Calu3 (cell line): Measurements from ENCODE around the gene ERCC5. TPM values are rescaled to one million over a fixed set of nuclear protein-coding genes. Genes with fewer than 3 reads are reported as not detected.
A peak's percentile ranks its signal among the peaks of the same experiment; 100 is the strongest.

Experiments used
- BruUV-seq: library from RNA; stranded (reverse); fragments of 400-500 nt; replicated peaks from 2 replicates; lab custom pipeline; 2021; lab: Mats Ljungman, UMichigan
- CTCF ChIA-PET: fragments of 300-600 bp; sonication (Branson Sonifier 250); formaldehyde crosslinking; loops from one replicate; lab custom pipeline; 2022; ENCODE audit warnings: antibody characterized with exemption; lab: Charles Lee
- DNase-seq: peaks from one replicate; pipeline ENCODE4 v3.0.0; 2022
- H3K27ac Mint-ChIP-seq: one replicate; pipeline ENCODE4 v1.8.0; 2022; ENCODE audit warnings: mixed read lengths; ENCODE audit not compliant: unreplicated experiment
- H3K27me3 Mint-ChIP-seq: one replicate; pipeline ENCODE4 v1.8.0; 2022; ENCODE audit warnings: mixed read lengths; ENCODE audit not compliant: unreplicated experiment
- H3K36me3 Mint-ChIP-seq: one replicate; pipeline ENCODE4 v1.8.0; 2022; ENCODE audit warnings: mild to moderate bottlenecking, moderate library complexity, mixed read lengths; ENCODE audit not compliant: insufficient read depth, unreplicated experiment
- H3K4me1 Mint-ChIP-seq: one replicate; pipeline ENCODE4 v1.8.0; 2022; ENCODE audit warnings: mild to moderate bottlenecking, low read depth, mixed read lengths; ENCODE audit not compliant: unreplicated experiment
- H3K4me3 Mint-ChIP-seq: one replicate; pipeline ENCODE4 v1.8.0; 2022; ENCODE audit warnings: mild to moderate bottlenecking, low read depth, moderate library complexity, mixed read lengths; ENCODE audit not compliant: unreplicated experiment
- H3K9me3 Mint-ChIP-seq: one replicate; pipeline ENCODE4 v1.8.0; 2022; ENCODE audit warnings: low read depth, mixed read lengths; ENCODE audit not compliant: unreplicated experiment
- intact Hi-C: fragments of 100-400 bp; cut with micrococcal nuclease; formaldehyde crosslinking; loops from one replicate; pipeline ENCODE4 v1.10.0; 2022; ENCODE audit not compliant: unreplicated experiment
- total RNA-seq: library from RNA; stranded (reverse); gene quantifications from 2 replicates; pipeline ENCODE4 v1.2.3, GENCODE V29; 2022
- TF ChIP-seq, protein P1 (sequence below): fragments of 200-600 bp; IDR thresholded peaks from one replicate; pipeline ENCODE4 v1.8.0; 2022; ENCODE audit warnings: antibody characterized with exemption; ENCODE audit not compliant: unreplicated experiment

ERCC5 gene
- total RNA-seq, 1 experiment from 2014 or later = 14.7 TPM

DNA sequence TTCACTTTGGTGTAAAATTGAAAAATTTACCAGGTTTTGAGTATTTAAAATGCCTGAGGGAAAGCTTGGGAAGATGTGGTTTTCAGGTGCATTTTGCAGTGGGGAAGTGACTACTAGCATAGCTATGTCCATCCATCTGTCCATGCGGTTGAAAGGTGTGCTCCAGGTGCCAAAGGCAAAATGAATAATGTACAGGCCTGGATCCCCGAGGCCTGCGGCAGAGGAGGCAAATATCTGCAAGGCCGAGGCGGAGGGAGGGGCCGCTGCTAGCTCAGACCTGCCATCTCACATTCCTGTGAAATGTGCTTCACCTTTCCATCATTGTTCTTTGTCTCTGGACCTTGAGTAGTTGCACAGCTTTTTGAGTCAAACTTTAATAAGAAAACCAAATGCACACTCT, 65.5 kb downstream of the ERCC5 start:
- intact Hi-C loops = loop anchor here (10.0 kb wide), 1 partner anchor 963 kb away; no protein-coding TSS in a partner anchor
- H3K9me3 Mint-ChIP-seq = no peaks in the 10 kb centered on the region
- no peaks in the 10 kb centered on the region for H3K36me3 Mint-ChIP-seq
- DNase-seq = peak; percentile 9
- TF ChIP-seq, protein P1, sequence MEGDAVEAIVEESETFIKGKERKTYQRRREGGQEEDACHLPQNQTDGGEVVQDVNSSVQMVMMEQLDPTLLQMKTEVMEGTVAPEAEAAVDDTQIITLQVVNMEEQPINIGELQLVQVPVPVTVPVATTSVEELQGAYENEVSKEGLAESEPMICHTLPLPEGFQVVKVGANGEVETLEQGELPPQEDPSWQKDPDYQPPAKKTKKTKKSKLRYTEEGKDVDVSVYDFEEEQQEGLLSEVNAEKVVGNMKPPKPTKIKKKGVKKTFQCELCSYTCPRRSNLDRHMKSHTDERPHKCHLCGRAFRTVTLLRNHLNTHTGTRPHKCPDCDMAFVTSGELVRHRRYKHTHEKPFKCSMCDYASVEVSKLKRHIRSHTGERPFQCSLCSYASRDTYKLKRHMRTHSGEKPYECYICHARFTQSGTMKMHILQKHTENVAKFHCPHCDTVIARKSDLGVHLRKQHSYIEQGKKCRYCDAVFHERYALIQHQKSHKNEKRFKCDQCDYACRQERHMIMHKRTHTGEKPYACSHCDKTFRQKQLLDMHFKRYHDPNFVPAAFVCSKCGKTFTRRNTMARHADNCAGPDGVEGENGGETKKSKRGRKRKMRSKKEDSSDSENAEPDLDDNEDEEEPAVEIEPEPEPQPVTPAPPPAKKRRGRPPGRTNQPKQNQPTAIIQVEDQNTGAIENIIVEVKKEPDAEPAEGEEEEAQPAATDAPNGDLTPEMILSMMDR = no peak
- no peaks in the 10 kb centered on the region for H3K27me3 Mint-ChIP-seq
- no peak overlapping the region for H3K27ac Mint-ChIP-seq
- CTCF ChIA-PET = interaction anchor here (0.7 to 0.8 kb wide), 2 partner anchors 183 to 229 kb away, joined by 3 read pairs; no protein-coding TSS in a partner anchor
- no TSS peak for BruUV-seq
- peaks cover 2% of the 10 kb centered on the region for H3K4me1 Mint-ChIP-seq
- no peak overlapping the region for H3K4me3 Mint-ChIP-seq

DNA sequence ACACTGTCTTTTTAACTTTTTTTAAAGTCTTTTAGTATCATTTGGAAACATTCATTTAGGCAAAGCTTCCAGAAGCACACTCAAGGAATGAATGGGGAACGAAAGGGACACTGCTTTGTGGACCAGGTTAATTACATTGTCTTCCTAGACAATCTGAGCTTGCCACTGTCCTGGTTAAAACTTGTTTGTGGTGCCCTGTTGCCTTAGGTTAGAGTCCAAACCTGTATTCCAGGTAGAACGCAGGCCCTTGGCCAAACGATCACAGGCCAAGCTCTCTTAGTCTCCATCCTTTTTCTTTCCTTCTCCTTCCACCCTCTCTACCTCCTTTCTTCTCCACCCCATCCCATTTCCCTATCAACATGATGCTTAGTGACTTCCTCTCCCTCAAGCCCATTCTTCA, 66.8 kb downstream of the ERCC5 start:
- no peak overlapping the region for H3K27ac Mint-ChIP-seq
- no peak for DNase-seq
- BruUV-seq = no TSS peak
- H3K36me3 Mint-ChIP-seq = no peaks in the 10 kb centered on the region
- CTCF ChIA-PET = interaction anchor here (0.6 kb wide), 1 partner anchor 385 kb away, joined by 6 read pairs; no protein-coding TSS in a partner anchor
- no peak overlapping the region for H3K4me3 Mint-ChIP-seq
- TF ChIP-seq, protein P1 = no peak
- peaks cover 12% of the 10 kb centered on the region for H3K4me1 Mint-ChIP-seq
- intact Hi-C loops = loop anchor here (10.0 kb wide), 1 partner anchor 962 kb away; no protein-coding TSS in a partner anchor
- H3K27me3 Mint-ChIP-seq = no peaks in the 10 kb centered on the region
- no peaks in the 10 kb centered on the region for H3K9me3 Mint-ChIP-seq

DNA sequence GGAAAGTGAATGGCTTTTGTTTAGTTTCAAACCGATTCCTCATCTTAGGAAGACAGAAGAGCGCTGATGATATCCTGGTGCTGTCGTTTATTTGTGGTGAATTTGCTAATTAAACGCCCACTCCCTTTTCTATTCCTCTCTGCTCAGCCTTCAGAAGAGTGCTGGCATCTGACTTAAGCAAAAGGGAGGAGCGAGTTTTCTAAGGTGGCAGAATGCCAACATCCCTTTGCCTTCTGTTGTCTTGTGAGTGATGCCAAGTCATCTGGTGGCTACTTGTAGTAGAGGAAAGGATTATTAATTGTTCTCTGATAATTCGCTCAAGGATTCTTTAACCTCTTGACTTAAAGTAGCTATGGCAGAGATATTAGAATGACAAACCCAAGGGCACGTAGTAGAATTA, 68.1 kb downstream of the ERCC5 start:
- intact Hi-C loops = loop anchor here (10.0 kb wide), 1 partner anchor 961 kb away; no protein-coding TSS in a partner anchor
- H3K27me3 Mint-ChIP-seq = no peaks in the 10 kb centered on the region
- peaks cover 12% of the 10 kb centered on the region for H3K4me1 Mint-ChIP-seq
- no peak overlapping the region for H3K4me3 Mint-ChIP-seq
- no peak for DNase-seq
- TF ChIP-seq, protein P1 = no peak
- BruUV-seq = no TSS peak
- H3K9me3 Mint-ChIP-seq = no peaks in the 10 kb centered on the region
- H3K27ac Mint-ChIP-seq = no peak overlapping the region
- no peaks in the 10 kb centered on the region for H3K36me3 Mint-ChIP-seq
- CTCF ChIA-PET = no interaction called here

DNA sequence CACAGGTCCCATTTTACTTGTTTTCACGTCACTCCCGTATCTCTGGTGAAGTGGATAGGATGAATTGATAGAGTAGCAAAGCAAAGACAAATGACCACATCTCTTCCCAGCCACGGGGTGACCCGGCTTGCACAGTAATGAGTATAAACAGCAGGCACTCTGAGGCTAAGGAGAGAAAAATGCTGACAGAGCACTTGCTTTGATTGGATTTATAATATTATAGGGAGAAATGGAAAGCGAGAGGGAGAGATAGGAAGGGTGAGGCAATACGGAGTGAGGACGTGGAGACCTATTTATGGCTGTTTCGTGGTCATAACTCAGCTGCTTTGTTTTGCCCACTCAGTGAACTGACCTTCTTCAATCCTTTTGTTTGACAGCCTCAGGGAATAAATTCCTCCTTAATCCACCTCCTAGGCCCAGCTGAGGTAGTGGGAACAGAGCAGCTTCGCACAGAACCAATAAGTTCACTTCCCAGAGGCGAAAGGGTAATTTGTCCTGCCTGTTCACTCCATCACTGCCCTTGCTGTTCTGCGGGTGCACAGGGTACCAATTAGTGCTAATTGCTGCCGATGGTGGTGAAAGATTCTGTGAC, 68.6 kb downstream of the ERCC5 start:
- no peak for DNase-seq
- no peaks in the 10 kb centered on the region for H3K36me3 Mint-ChIP-seq
- intact Hi-C loops = loop anchor here (10.0 kb wide), 1 partner anchor 960 kb away; no protein-coding TSS in a partner anchor
- no peaks in the 10 kb centered on the region for H3K27me3 Mint-ChIP-seq
- peaks cover 12% of the 10 kb centered on the region for H3K4me1 Mint-ChIP-seq
- CTCF ChIA-PET = no interaction called here
- H3K4me3 Mint-ChIP-seq = no peak overlapping the region
- TF ChIP-seq, protein P1 = no peak
- no peaks in the 10 kb centered on the region for H3K9me3 Mint-ChIP-seq
- BruUV-seq = no TSS peak
- no peak overlapping the region for H3K27ac Mint-ChIP-seq
